ENCODE measurements around the gene C11orf16. TPM values are rescaled to one million over a fixed set of nuclear protein-coding genes. Genes with fewer than 3 reads are reported as not detected.
A peak's percentile ranks its signal among the peaks of the same experiment; 100 is the strongest.

Gene C11orf16
- polyA plus RNA-seq, 3 donors, result not detected

GRCh38 chr11:8922691-8923090 is 10.1 kb downstream of the C11orf16 start:
- Mint-ChIP-seq H3K4me3 (no peak overlapping the region), H3K27ac (peak overlapping the region in 1 of 7 donors; percentile 25), H3K36me3 (peaks cover 30 to 62% of the 10 kb centered on the region in 2 donors), H3K27me3 (ENCODE audit: low read depth in 3 of 3) (no peaks in the 10 kb centered on the region), H3K9me3 (peaks cover 0 to 2% (median 0%) of the 10 kb centered on the region in 7 donors), H3K4me1 (peaks cover 4% of the 10 kb centered on the region)
- Histone ChIP-seq H3K27me3 (ENCODE audit: control insufficient read depth in 2 of 2, insufficient read depth in 2 of 2, low read length in 2 of 2) (no peaks in the 10 kb centered on the region), H4K20me1 (ENCODE audit: insufficient read depth, low read length) (no peaks in the 10 kb centered on the region), H2AFZ (ENCODE audit: insufficient read depth, low read depth, low read length, poor library complexity, severe bottlenecking) (no peak overlapping the region), H3K36me3 (replicated peaks in 1 of 2; ENCODE audit: control insufficient read depth in 1 of 2, insufficient read depth in 2 of 2, low read length in 2 of 2) (peaks cover 24 to 62% of the 10 kb centered on the region in 2 donors), H3K79me2 (ENCODE audit: insufficient read depth, low read length) (no peaks in the 10 kb centered on the region), H3K9ac (ENCODE audit: insufficient read depth, low read length, poor library complexity, severe bottlenecking) (no peak overlapping the region), H3K27ac (ENCODE audit: low read depth in 1 of 2, low read length in 2 of 2) (no peak overlapping the region), H3K4me2 (replicated peaks; ENCODE audit: extremely low read depth, low read length, poor library complexity, severe bottlenecking) (no peak overlapping the region), H3K4me3 (replicated peaks in 1 of 3; ENCODE audit: low read depth in 2 of 3, low read length in 3 of 3) (no peak overlapping the region), H3K4me1 (ENCODE audit: control insufficient read depth in 1 of 2, insufficient read depth in 2 of 2, low read length in 2 of 2) (no peaks in the 10 kb centered on the region), H3K9me3 (replicated peaks in 1 of 2; ENCODE audit: control insufficient read depth in 1 of 2, insufficient read depth in 1 of 2, low read length in 2 of 2) (no peaks in the 10 kb centered on the region)
- DNase-seq, result no peak
- intact Hi-C loops (cut with micrococcal nuclease), result no loop called here
- TF ChIP-seq CTCF (IDR thresholded peaks at IDR 0.05), result no peak
- WGBS (ENCODE audit: insufficient coverage), result 100% methylated on average over 4 of the region's 5 CpGs

GRCh38 chr11:8917157-8917825 is 15.5 kb downstream of the C11orf16 start:
- WGBS (ENCODE audit: insufficient coverage), result 80% methylated on average over 1 of the region's 5 CpGs
- Mint-ChIP-seq H3K4me1 (peaks cover 19% of the 10 kb centered on the region), H3K9me3 (no peaks in the 10 kb centered on the region), H3K27ac (peak overlapping the region in 1 of 7 donors; percentile 4), H3K36me3 (peaks cover 33 to 66% of the 10 kb centered on the region in 2 donors), H3K4me3 (no peak overlapping the region), H3K27me3 (ENCODE audit: low read depth in 3 of 3) (peaks cover 0 to 3% (median 2%) of the 10 kb centered on the region in 3 donors)
- Histone ChIP-seq H3K4me2 (replicated peaks; ENCODE audit: extremely low read depth, low read length, poor library complexity, severe bottlenecking) (no peak overlapping the region), H2AFZ (ENCODE audit: insufficient read depth, low read depth, low read length, poor library complexity, severe bottlenecking) (no peak overlapping the region), H3K27ac (ENCODE audit: low read depth in 1 of 2, low read length in 2 of 2) (peak overlapping the region in 1 of 2 donors; percentile 27), H4K20me1 (ENCODE audit: insufficient read depth, low read length) (no peaks in the 10 kb centered on the region), H3K9ac (ENCODE audit: insufficient read depth, low read length, poor library complexity, severe bottlenecking) (no peak overlapping the region), H3K4me3 (replicated peaks in 1 of 3; ENCODE audit: low read depth in 2 of 3, low read length in 3 of 3) (no peak overlapping the region), H3K27me3 (ENCODE audit: control insufficient read depth in 2 of 2, insufficient read depth in 2 of 2, low read length in 2 of 2) (no peaks in the 10 kb centered on the region), H3K4me1 (ENCODE audit: control insufficient read depth in 1 of 2, insufficient read depth in 2 of 2, low read length in 2 of 2) (peaks cover 9 to 20% of the 10 kb centered on the region in 2 donors), H3K36me3 (replicated peaks in 1 of 2; ENCODE audit: control insufficient read depth in 1 of 2, insufficient read depth in 2 of 2, low read length in 2 of 2) (peaks cover 33 to 64% of the 10 kb centered on the region in 2 donors), H3K79me2 (ENCODE audit: insufficient read depth, low read length) (peaks cover 2% of the 10 kb centered on the region), H3K9me3 (replicated peaks in 1 of 2; ENCODE audit: control insufficient read depth in 1 of 2, insufficient read depth in 1 of 2, low read length in 2 of 2) (no peaks in the 10 kb centered on the region)
- TF ChIP-seq CTCF (IDR thresholded peaks at IDR 0.05), result no peak
- no peak for DNase-seq
- intact Hi-C loops (cut with micrococcal nuclease), result no loop called here
